ENCODE results near the gene CNTNAP1. TPM values are rescaled to one million over a fixed set of nuclear protein-coding genes. Genes with fewer than 3 reads are reported as not detected.

The CNTNAP1 gene
- total and polyA plus RNA-seq, 10 of the 15 experiments (the other 5 are each of a cell fraction or from before 2014, with no cell fraction given), result 0.95 to 29.9 (median 10.4) TPM

DNA sequence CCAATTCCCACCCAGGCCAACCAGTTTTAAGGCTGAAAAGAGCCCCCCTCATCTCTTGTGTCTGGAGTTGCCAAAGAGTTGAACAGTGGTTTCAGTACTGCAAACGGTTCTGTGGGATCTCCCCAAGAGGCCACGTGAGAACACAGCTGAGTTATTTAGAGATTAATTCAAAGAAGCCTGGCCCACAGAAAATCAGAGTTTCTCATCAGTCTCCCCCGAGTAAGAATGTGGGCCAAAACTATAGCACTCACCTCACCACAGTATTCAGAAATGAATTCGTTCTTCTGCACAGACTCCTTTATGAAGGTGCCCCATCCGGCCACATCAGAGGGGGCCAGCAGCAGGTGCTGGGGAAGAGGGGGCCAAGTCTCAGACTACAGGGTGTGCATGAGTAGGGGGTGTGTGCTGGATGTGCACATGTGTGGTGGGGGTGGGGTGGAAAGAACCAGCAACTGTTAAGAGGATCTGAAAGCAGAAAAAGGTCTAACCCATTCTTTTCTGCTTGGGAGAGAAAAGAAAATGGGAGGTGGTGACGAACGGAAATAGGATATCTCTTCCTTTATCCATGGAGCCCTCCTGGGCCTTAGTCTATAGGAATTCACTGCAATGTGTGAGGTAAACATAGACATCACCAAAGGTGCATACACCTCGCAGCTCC is 22.6 kb downstream of the CNTNAP1 start (continued):
- TF ChIP-seq, protein P1, sequence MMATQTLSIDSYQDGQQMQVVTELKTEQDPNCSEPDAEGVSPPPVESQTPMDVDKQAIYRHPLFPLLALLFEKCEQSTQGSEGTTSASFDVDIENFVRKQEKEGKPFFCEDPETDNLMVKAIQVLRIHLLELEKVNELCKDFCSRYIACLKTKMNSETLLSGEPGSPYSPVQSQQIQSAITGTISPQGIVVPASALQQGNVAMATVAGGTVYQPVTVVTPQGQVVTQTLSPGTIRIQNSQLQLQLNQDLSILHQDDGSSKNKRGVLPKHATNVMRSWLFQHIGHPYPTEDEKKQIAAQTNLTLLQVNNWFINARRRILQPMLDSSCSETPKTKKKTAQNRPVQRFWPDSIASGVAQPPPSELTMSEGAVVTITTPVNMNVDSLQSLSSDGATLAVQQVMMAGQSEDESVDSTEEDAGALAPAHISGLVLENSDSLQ (IDR thresholded peaks at IDR 0.05), result no peak
- TF ChIP-seq SRF (IDR thresholded peaks at IDR 0.05; ENCODE audit: low read depth in 2 of 2, low read length in 2 of 2), result 0 out of 4 replicates have a peak, but pooled peaks of 1 of the 2 experiments have one; percentile 19
- peak; percentile 97 for TF ChIP-seq CREM (IDR thresholded peaks at IDR 0.05; ENCODE audit: low read depth)
- peak; percentile 63; the same call in 1 of the 2 replicates for TF ChIP-seq SMARCA5 (IDR thresholded peaks at IDR 0.05)
- TF ChIP-seq, protein P2, sequence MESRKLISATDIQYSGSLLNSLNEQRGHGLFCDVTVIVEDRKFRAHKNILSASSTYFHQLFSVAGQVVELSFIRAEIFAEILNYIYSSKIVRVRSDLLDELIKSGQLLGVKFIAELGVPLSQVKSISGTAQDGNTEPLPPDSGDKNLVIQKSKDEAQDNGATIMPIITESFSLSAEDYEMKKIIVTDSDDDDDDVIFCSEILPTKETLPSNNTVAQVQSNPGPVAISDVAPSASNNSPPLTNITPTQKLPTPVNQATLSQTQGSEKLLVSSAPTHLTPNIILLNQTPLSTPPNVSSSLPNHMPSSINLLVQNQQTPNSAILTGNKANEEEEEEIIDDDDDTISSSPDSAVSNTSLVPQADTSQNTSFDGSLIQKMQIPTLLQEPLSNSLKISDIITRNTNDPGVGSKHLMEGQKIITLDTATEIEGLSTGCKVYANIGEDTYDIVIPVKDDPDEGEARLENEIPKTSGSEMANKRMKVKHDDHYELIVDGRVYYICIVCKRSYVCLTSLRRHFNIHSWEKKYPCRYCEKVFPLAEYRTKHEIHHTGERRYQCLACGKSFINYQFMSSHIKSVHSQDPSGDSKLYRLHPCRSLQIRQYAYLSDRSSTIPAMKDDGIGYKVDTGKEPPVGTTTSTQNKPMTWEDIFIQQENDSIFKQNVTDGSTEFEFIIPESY (IDR thresholded peaks at IDR 0.05), result no peak
- TF ChIP-seq, protein P3, sequence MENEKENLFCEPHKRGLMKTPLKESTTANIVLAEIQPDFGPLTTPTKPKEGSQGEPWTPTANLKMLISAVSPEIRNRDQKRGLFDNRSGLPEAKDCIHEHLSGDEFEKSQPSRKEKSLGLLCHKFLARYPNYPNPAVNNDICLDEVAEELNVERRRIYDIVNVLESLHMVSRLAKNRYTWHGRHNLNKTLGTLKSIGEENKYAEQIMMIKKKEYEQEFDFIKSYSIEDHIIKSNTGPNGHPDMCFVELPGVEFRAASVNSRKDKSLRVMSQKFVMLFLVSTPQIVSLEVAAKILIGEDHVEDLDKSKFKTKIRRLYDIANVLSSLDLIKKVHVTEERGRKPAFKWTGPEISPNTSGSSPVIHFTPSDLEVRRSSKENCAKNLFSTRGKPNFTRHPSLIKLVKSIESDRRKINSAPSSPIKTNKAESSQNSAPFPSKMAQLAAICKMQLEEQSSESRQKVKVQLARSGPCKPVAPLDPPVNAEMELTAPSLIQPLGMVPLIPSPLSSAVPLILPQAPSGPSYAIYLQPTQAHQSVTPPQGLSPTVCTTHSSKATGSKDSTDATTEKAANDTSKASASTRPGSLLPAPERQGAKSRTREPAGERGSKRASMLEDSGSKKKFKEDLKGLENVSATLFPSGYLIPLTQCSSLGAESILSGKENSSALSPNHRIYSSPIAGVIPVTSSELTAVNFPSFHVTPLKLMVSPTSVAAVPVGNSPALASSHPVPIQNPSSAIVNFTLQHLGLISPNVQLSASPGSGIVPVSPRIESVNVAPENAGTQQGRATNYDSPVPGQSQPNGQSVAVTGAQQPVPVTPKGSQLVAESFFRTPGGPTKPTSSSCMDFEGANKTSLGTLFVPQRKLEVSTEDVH (IDR thresholded peaks at IDR 0.05; ENCODE audit: low read depth, partially characterized antibody), result peak; percentile 61
- no peak for TF ChIP-seq RBBP5 (conservative IDR thresholded peaks at IDR 0.05)
- TF ChIP-seq MYB (IDR thresholded peaks at IDR 0.05; ENCODE audit: borderline replicate concordance, low read depth, low read length), result peak; percentile 61; the same call in 1 of the 2 replicates
- TF ChIP-seq SREBF2 (IDR thresholded peaks at IDR 0.05; ENCODE audit: low read length), result no peak
- no peak for TF ChIP-seq NFYA (IDR thresholded peaks at IDR 0.05; ENCODE audit: borderline replicate concordance, low read depth, low read length)
- peak; percentile 81; the same call in 1 of the 2 replicates for TF ChIP-seq GATAD2B (conservative IDR thresholded peaks at IDR 0.05; ENCODE audit: low read depth)
- TF ChIP-seq, protein P4, sequence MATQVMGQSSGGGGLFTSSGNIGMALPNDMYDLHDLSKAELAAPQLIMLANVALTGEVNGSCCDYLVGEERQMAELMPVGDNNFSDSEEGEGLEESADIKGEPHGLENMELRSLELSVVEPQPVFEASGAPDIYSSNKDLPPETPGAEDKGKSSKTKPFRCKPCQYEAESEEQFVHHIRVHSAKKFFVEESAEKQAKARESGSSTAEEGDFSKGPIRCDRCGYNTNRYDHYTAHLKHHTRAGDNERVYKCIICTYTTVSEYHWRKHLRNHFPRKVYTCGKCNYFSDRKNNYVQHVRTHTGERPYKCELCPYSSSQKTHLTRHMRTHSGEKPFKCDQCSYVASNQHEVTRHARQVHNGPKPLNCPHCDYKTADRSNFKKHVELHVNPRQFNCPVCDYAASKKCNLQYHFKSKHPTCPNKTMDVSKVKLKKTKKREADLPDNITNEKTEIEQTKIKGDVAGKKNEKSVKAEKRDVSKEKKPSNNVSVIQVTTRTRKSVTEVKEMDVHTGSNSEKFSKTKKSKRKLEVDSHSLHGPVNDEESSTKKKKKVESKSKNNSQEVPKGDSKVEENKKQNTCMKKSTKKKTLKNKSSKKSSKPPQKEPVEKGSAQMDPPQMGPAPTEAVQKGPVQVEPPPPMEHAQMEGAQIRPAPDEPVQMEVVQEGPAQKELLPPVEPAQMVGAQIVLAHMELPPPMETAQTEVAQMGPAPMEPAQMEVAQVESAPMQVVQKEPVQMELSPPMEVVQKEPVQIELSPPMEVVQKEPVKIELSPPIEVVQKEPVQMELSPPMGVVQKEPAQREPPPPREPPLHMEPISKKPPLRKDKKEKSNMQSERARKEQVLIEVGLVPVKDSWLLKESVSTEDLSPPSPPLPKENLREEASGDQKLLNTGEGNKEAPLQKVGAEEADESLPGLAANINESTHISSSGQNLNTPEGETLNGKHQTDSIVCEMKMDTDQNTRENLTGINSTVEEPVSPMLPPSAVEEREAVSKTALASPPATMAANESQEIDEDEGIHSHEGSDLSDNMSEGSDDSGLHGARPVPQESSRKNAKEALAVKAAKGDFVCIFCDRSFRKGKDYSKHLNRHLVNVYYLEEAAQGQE (IDR thresholded peaks at IDR 0.05; ENCODE audit: low read depth, low read length), result peak; percentile 50; the same call in 1 of the 2 replicates
- no peak for TF ChIP-seq ZNF274 (IDR thresholded peaks at IDR 0.05; ENCODE audit: insufficient read depth, insufficient read length)
- peak; percentile 80; the same call in 1 of the 2 replicates for TF ChIP-seq PML (IDR thresholded peaks at IDR 0.05; ENCODE audit: low read length)
- TF ChIP-seq, protein P5, sequence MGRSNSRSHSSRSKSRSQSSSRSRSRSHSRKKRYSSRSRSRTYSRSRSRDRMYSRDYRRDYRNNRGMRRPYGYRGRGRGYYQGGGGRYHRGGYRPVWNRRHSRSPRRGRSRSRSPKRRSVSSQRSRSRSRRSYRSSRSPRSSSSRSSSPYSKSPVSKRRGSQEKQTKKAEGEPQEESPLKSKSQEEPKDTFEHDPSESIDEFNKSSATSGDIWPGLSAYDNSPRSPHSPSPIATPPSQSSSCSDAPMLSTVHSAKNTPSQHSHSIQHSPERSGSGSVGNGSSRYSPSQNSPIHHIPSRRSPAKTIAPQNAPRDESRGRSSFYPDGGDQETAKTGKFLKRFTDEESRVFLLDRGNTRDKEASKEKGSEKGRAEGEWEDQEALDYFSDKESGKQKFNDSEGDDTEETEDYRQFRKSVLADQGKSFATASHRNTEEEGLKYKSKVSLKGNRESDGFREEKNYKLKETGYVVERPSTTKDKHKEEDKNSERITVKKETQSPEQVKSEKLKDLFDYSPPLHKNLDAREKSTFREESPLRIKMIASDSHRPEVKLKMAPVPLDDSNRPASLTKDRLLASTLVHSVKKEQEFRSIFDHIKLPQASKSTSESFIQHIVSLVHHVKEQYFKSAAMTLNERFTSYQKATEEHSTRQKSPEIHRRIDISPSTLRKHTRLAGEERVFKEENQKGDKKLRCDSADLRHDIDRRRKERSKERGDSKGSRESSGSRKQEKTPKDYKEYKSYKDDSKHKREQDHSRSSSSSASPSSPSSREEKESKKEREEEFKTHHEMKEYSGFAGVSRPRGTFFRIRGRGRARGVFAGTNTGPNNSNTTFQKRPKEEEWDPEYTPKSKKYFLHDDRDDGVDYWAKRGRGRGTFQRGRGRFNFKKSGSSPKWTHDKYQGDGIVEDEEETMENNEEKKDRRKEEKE (IDR thresholded peaks at IDR 0.05), result no peak
- TF ChIP-seq GABPA (IDR thresholded peaks at IDR 0.05; ENCODE audit: low read depth), result peak; percentile 77
- TF ChIP-seq SUZ12 (IDR thresholded peaks at IDR 0.05; ENCODE audit: unreplicated experiment), result no peak
- TF ChIP-seq MTA2 (IDR thresholded peaks at IDR 0.05; ENCODE audit: low read depth), result peak; percentile 98

Data from GM12878 (cell line).